AG04450 (cell line): ENCODE results near the gene LMNB1. TPM values are rescaled to one million over a fixed set of nuclear protein-coding genes. Genes with fewer than 3 reads are reported as not detected.

Experiments
- CTCF ChIA-PET: fragments of 300-600, 350-600 bp; formaldehyde crosslinking; extraction: SDS; loops from one replicate; lab custom pipeline; 2022; ENCODE audit warnings: antibody characterized with exemption, inconsistent platforms; lab: Charles Lee
- POLR2A ChIA-PET: fragments of 350-600 bp; formaldehyde crosslinking; extraction: SDS; loops from one replicate; lab custom pipeline; 2021; ENCODE audit warnings: antibody characterized with exemption, inconsistent platforms; lab: Yijun Ruan, JAX
- DNase-seq: peaks from one replicate; pipeline ENCODE4 v3.0.0-alpha.2; 2011; ENCODE audit warnings: low read depth, low spot score
- H3K27ac ChIP-seq: one replicate; pipeline ENCODE4 v1.5.1; 2012; ENCODE audit warnings: low read depth, low read length, control low read depth
- H3K27me3 ChIP-seq: one replicate; pipeline ENCODE4 v1.6.0; 2012; ENCODE audit warnings: low read length; ENCODE audit not compliant: control insufficient read depth, insufficient read depth
- H3K4me3 ChIP-seq: 2 replicates; pipeline ENCODE4 v1.5.1; 2011; ENCODE audit warnings: mild to moderate bottlenecking, low read depth, low read length, control low read depth
- H3K9me3 ChIP-seq: 2 replicates; pipeline ENCODE4 v1.5.1; 2012; ENCODE audit warnings: low read length; ENCODE audit not compliant: control insufficient read depth, insufficient read depth
- polyA plus RNA-seq: library from polyadenylated mRNA; depleted of rRNA; stranded (reverse); fragments of >200 nt; gene quantifications from 2 replicates; pipeline ENCODE4 v1.2.3, GENCODE V29; 2011
- TF ChIP-seq, protein P1 (sequence below): IDR thresholded peaks from 2 replicates; pipeline ENCODE4 v1.5.1; 2011; ENCODE audit warnings: low read depth, low read length, control low read depth, inconsistent platforms

LMNB1 gene
- polyA plus RNA-seq, 1 experiment = 17.2 TPM

DNA sequence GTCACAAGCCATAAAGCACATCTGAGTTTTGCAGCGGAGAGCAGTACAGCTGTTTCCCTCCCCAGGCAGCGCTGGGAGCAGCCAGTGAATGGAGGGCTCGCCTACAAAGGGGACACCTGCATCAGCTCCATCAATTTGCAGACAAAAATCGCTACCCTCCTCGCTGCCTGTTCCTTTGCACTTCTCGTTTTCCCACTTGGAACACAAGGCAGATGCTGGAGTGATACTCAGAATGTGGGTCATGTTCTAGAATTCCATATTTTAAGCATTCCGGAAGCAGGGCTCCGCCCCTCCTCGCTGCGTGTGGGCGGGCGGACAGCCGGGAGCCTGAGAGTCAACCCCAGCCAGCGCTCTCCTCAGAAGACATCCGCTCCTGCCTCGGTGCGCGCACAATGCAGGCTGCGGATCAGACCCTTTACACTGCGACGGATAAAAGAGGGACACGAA is 92.1 kb downstream of the LMNB1 start:
- H3K27me3 ChIP-seq = no peaks in the 10 kb centered on the region
- DNase-seq = no peak
- ChIA-PET CTCF (no interaction called here), POLR2A (interaction anchor here (0.6 kb wide), 1 partner anchor 500 kb away, joined by 3 read pairs; no protein-coding TSS in a partner anchor)
- H3K27ac ChIP-seq = no peak overlapping the region
- peak overlapping the region; percentile 41 for H3K4me3 ChIP-seq
- TF ChIP-seq, protein P1, sequence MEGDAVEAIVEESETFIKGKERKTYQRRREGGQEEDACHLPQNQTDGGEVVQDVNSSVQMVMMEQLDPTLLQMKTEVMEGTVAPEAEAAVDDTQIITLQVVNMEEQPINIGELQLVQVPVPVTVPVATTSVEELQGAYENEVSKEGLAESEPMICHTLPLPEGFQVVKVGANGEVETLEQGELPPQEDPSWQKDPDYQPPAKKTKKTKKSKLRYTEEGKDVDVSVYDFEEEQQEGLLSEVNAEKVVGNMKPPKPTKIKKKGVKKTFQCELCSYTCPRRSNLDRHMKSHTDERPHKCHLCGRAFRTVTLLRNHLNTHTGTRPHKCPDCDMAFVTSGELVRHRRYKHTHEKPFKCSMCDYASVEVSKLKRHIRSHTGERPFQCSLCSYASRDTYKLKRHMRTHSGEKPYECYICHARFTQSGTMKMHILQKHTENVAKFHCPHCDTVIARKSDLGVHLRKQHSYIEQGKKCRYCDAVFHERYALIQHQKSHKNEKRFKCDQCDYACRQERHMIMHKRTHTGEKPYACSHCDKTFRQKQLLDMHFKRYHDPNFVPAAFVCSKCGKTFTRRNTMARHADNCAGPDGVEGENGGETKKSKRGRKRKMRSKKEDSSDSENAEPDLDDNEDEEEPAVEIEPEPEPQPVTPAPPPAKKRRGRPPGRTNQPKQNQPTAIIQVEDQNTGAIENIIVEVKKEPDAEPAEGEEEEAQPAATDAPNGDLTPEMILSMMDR = no peak
- no peaks in the 10 kb centered on the region for H3K9me3 ChIP-seq

DNA sequence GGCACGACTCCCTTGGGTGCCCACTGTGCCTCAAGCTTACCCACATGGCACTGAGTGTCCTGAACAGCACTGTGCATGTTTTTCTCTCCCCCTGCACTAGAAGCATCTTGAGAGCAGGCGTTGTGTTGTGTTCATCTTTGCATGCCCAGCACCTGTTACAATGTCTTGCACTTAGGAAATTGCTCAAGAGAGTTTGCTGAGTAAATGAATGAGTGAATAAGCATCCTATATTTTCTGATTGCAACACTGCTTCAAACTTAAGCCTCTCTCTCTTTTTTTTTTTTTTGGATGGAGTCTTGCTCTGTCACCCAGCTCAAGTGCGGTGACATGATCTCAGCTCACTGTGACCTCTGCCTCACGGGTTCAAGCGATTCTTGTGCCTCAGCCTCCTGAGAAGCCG is 94.5 kb downstream of the LMNB1 start:
- Histone ChIP-seq H3K9me3 (no peaks in the 10 kb centered on the region), H3K4me3 (no peak overlapping the region), H3K27me3 (no peaks in the 10 kb centered on the region), H3K27ac (no peak overlapping the region)
- TF ChIP-seq, protein P1 = no peak
- DNase-seq = no peak
- ChIA-PET CTCF (no interaction called here), POLR2A (no interaction called here)

DNA sequence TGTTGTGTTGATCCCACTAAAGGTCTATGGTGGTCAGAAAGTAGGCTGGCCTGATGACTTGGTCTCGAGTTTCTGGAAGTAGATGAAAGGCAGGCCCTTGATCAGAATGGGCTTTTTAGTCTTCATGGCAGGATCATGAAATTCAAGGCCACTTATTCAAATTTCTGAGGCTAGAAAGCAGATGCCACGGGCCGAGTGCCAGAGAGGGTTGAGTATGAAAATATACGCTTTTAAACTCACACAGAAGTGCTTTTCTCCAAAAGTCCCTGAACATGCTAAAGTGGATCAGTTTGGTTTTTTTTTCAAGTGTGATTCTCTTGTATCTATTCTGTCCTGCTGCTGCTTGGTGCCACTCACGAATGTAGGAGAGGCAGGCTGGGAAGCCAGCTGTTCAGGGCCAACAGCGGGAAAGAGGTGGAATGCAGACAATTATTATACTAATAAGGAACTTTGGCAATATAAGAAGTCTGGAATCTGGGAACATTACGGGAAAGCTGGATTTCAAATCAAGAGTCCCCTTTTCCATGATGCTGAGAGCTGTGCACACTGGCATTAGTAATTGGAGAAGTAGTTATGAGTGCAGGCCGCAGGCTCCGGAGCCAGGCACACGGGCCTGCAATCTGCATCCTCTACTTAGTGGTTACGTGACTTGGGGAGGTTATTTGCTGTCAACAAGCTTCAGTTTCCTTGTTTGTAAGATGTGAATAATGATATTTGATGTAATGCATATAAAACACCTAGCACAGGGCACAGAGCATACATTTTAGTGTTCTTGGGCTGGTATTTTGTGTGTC is 95.8 kb downstream of the LMNB1 start:
- Histone ChIP-seq H3K27me3 (no peaks in the 10 kb centered on the region), H3K4me3 (no peak overlapping the region), H3K9me3 (no peaks in the 10 kb centered on the region), H3K27ac (no peak overlapping the region)
- CTCF ChIA-PET = no interaction called here
- TF ChIP-seq, protein P1 = no peak
- POLR2A ChIA-PET = interaction anchor here (0.7 kb wide), 1 partner anchor 130 kb away, joined by 3 read pairs; no protein-coding TSS in a partner anchor
- DNase-seq = no peak

DNA sequence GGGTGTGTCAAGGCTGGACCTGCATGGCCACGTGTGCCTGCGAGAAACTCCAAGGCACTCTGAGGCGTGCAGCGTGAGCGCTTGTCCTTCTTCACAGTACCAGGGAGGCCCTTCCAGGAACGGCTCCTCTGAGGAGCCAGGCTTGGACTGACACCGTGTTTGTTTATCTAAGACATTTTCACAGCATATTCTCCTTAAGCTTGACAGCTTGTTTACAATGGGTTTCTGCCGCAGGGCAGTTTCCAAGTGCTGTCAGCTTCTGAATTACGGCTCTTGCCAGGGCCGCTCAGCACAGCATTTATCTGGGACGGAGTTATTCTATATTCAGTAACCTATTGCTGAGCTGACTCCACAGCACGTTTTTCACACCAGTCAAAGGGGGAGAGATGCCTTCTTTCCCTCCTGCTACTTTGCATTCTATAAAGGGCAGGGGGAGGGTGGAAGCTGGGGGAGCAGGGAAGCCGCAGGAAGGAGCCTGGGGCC is 98.4 kb downstream of the LMNB1 start:
- ChIA-PET POLR2A (no interaction called here), CTCF (no interaction called here)
- Histone ChIP-seq H3K4me3 (no peak overlapping the region), H3K27ac (no peak overlapping the region), H3K9me3 (no peaks in the 10 kb centered on the region), H3K27me3 (no peaks in the 10 kb centered on the region)
- TF ChIP-seq, protein P1 = no peak
- no peak for DNase-seq

DNA sequence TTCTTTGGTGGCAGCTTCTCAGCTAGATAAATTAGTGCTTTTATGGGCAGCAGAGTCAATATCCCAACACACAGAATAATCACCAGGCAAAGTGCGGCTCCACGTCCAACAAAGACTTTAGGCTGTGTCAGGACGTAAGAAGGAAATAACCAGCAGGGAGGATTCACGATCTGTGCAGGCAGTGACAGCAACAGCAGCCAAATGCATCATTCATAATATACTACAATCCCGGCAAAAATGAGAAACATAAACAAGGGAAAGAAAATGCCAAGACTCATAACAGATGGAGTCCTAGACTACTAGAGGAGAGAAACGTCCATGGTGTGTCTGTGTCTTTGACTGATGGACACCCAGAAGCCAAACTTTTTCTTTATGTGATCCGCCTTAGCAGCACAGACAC is 100.7 kb downstream of the LMNB1 start:
- CTCF ChIA-PET = no interaction called here
- TF ChIP-seq, protein P1 = no peak
- no peaks in the 10 kb centered on the region for H3K27me3 ChIP-seq

More for the DNA sequence above, 100.7 kb downstream of the LMNB1 start:
- Histone ChIP-seq H3K9me3 (no peaks in the 10 kb centered on the region), H3K27ac (no peak overlapping the region), H3K4me3 (no peak overlapping the region)
- DNase-seq = no peak
- POLR2A ChIA-PET = no interaction called here
